ENCODE data around the gene ABCC8.

Gene ABCC8

GRCh38 chr11:17500673-17501072 lies 24.0 kb upstream of the ABCC8 start:
- TF ChIP-seq CTCF (IDR thresholded peaks at IDR 0.05; ENCODE audit: borderline replicate concordance, control extremely low read depth, extremely low read depth, insufficient read depth, missing control alignments): no peak
- in situ Hi-C loops (cut with MboI; ENCODE audit: low sequenced_read_pairs, unreplicated experiment): loop anchor here (5.0 to 10.0 kb wide), 2 partner anchors 108 to 266 kb away; no protein-coding TSS in a partner anchor
- DNase-seq (ENCODE audit: low spot score): no peak

DNA sequence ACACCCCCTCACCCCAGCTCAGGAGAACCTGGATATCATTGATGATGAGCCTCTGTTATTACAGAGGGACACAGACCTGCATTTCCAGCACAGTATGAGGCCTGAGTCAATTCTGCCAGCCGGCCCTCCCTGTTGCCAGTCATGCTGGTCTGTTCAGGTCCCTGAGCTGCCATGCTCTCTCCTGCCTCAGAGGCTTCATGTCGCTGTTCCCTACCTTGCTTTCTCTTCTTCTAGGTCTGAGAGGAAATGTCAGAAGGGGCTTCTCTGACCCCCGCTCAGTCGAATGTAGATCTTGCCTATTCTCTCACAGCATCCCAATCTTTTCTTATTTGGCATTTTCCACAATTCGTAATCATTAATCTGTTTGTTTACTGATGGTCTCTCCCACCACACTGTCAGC lies 21.8 kb upstream of the ABCC8 start:
- in situ Hi-C loops (cut with MboI; ENCODE audit: low sequenced_read_pairs, unreplicated experiment): no loop called here
- TF ChIP-seq CTCF (IDR thresholded peaks at IDR 0.05; ENCODE audit: borderline replicate concordance, control extremely low read depth, extremely low read depth, insufficient read depth, missing control alignments): no peak
- DNase-seq (ENCODE audit: low spot score): no peak

DNA sequence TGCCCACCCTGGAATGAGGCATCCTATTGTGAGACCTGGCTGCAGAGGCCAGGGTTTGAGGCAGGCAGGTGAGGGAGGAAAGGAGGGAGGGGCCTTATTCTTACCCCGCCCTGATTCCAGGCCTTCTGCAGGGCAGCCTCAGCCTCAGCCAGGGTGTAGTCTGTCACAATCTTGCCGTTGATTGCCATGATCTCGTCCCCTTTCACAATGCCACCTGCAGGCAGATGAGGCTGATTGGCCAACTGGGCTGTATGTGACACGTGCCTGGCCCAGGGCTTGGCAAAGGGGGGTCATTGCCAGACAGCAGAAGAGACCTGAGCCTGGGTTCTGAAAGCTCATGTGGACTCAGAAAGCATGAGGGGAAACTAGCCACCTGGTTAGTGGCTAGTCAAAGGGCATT lies 21.4 kb upstream of the ABCC8 start:
- no peak for DNase-seq (ENCODE audit: low spot score)
- in situ Hi-C loops (cut with MboI; ENCODE audit: low sequenced_read_pairs, unreplicated experiment): no loop called here
- no peak for TF ChIP-seq CTCF (IDR thresholded peaks at IDR 0.05; ENCODE audit: borderline replicate concordance, control extremely low read depth, extremely low read depth, insufficient read depth, missing control alignments)

- in situ Hi-C loops (cut with MboI; ENCODE audit: low sequenced_read_pairs, unreplicated experiment): no loop called here
- no peak for DNase-seq (ENCODE audit: low spot score)
- TF ChIP-seq CTCF (IDR thresholded peaks at IDR 0.05; ENCODE audit: borderline replicate concordance, control extremely low read depth, extremely low read depth, insufficient read depth, missing control alignments): no peak
These were observed 19.8 kb upstream of the ABCC8 start for GRCh38 chr11:17496406-17496805.

DNA sequence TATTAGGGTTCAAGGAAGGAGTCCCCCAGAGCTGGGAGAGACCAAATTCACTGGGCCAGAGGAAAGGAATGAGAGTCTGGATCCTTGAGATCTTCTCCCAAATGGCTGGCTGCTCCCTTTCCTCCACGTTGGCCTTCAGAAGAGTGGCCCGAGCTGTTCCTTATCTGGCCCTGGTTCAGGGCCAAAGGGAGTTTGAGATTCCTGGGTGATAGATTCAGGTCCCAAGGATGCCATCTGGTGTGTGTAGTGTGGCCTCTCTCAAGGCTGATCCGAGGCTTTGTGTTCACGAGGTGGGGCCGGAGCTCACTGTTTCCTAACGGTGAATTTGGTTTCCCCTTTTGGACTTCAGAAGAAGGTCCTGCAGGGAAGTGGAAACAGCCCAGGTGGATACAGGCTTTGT lies 17.4 kb upstream of the ABCC8 start:
- no peak for DNase-seq (ENCODE audit: low spot score)
- in situ Hi-C loops (cut with MboI; ENCODE audit: low sequenced_read_pairs, unreplicated experiment): no loop called here
- no peak for TF ChIP-seq CTCF (IDR thresholded peaks at IDR 0.05; ENCODE audit: borderline replicate concordance, control extremely low read depth, extremely low read depth, insufficient read depth, missing control alignments)

- in situ Hi-C loops (cut with MboI; ENCODE audit: low sequenced_read_pairs, unreplicated experiment): no loop called here
- TF ChIP-seq CTCF (IDR thresholded peaks at IDR 0.05; ENCODE audit: borderline replicate concordance, control extremely low read depth, extremely low read depth, insufficient read depth, missing control alignments): no peak
- no peak for DNase-seq (ENCODE audit: low spot score)
These were observed 14.3 kb upstream of the ABCC8 start for GRCh38 chr11:17490938-17491337.

DNA sequence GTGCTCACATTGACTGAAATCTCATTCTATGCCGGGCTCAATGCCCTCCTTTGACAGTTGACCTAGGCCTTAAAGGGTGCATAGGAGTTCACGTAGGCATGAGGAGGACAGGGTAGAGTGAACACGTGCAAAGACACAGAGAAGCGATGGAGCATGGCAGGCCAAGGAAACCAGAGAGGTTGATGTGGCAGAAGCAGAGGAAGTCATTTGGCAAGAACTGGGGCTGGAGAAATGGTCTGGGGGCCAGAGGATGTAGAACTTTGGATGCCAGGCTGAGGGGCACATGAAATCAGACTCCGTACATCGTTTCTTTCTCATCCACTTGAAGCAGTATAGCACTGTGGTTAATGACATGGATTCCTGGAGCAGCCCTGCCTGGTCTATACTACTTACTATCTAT lies 13.6 kb upstream of the ABCC8 start:
- in situ Hi-C loops (cut with MboI; ENCODE audit: low sequenced_read_pairs, unreplicated experiment): no loop called here
- TF ChIP-seq CTCF (IDR thresholded peaks at IDR 0.05; ENCODE audit: borderline replicate concordance, control extremely low read depth, extremely low read depth, insufficient read depth, missing control alignments): no peak
- no peak for DNase-seq (ENCODE audit: low spot score)

Measured in GM13976 (cell line).